Caco-2 (cell line): Measurements from ENCODE around the gene ADAM30. TPM values are rescaled to one million over a fixed set of nuclear protein-coding genes. Genes with fewer than 3 reads are reported as not detected.

Experiments used
- BruUV-seq: library from RNA; stranded (reverse); fragments of 400-500 nt; replicated peaks from 2 replicates; lab custom pipeline; 2021; lab: Mats Ljungman, UMichigan
- CTCF ChIA-PET: fragments of 300-600 bp; sonication (Branson Sonifier 250); formaldehyde crosslinking; loops from one replicate; lab custom pipeline; 2022; ENCODE audit warnings: antibody characterized with exemption; lab: Charles Lee
- POLR2A ChIA-PET: fragments of 300-600 bp; sonication (Branson Sonifier 250); formaldehyde crosslinking; loops from one replicate; lab custom pipeline; 2022; ENCODE audit warnings: antibody characterized with exemption; lab: Charles Lee
- DNase-seq, 2 experiments: peaks; one replicate each; pipeline versions ENCODE4 v3.0.0 to v3.0.0-alpha.2; 2020 to 2022
- H3K27me3 ChIP-seq: replicated peaks from 2 replicates; pipeline ENCODE4 v1.6.0; 2011; ENCODE audit warnings: low read length; ENCODE audit not compliant: control insufficient read depth, insufficient read depth
- H3K36me3 ChIP-seq: 2 replicates; pipeline ENCODE4 v1.5.1; 2011; ENCODE audit warnings: low read length; ENCODE audit not compliant: control insufficient read depth, insufficient read depth
- H3K4me1 ChIP-seq: fragments of 250-450 bp; sonication (Bioruptor Pico); 2 replicates; pipeline ENCODE4 v1.5.1; 2020; ENCODE audit warnings: mild to moderate bottlenecking
- H3K4me3 ChIP-seq: 2 replicates; pipeline ENCODE4 v1.5.1; 2011; ENCODE audit warnings: low read depth, mild to moderate bottlenecking, control low read depth, low read length
- H3K9me3 ChIP-seq: fragments of 250-450 bp; sonication (Bioruptor Pico); 2 replicates; pipeline ENCODE4 v1.5.1; 2020; ENCODE audit warnings: mild to moderate bottlenecking, moderate library complexity
- H3K27ac Mint-ChIP-seq: one replicate; pipeline ENCODE4 v1.8.0; 2022; ENCODE audit warnings: mixed read lengths; ENCODE audit not compliant: unreplicated experiment
- H3K27me3 Mint-ChIP-seq: one replicate; pipeline ENCODE4 v1.8.0; 2022; ENCODE audit warnings: mixed read lengths; ENCODE audit not compliant: insufficient read depth, unreplicated experiment
- H3K36me3 Mint-ChIP-seq: one replicate; pipeline ENCODE4 v1.8.0; 2022; ENCODE audit warnings: mild to moderate bottlenecking, mixed read lengths; ENCODE audit not compliant: insufficient read depth, unreplicated experiment
- H3K4me1 Mint-ChIP-seq: one replicate; pipeline ENCODE4 v1.8.0; 2022; ENCODE audit warnings: low read depth, mixed read lengths; ENCODE audit not compliant: unreplicated experiment
- H3K4me3 Mint-ChIP-seq: one replicate; pipeline ENCODE4 v1.8.0; 2022; ENCODE audit warnings: mild to moderate bottlenecking, moderate library complexity, mixed read lengths; ENCODE audit not compliant: unreplicated experiment
- H3K9me3 Mint-ChIP-seq: one replicate; pipeline ENCODE4 v1.8.0; 2022; ENCODE audit warnings: mixed read lengths; ENCODE audit not compliant: unreplicated experiment
- CTCF ChIP-seq, 2 experiments: fragments of 200-600 bp in 1 of 2; IDR thresholded peaks; 1 replicate in 1 of 2; 2 replicates in 1 of 2; pipeline versions ENCODE4 v1.5.1 to v1.8.0; 2011 to 2022; ENCODE audit warnings: antibody characterized with exemption in 1 of 2, control low read depth in 1 of 2, inconsistent platforms in 1 of 2, low read depth in 1 of 2, low read length in 1 of 2, mild to moderate bottlenecking in 1 of 2, moderate library complexity in 1 of 2; ENCODE audit not compliant: insufficient read depth in 1 of 2, severe bottlenecking in 1 of 2, unreplicated experiment in 1 of 2
- intact Hi-C: fragments of 100-400 bp; cut with micrococcal nuclease; formaldehyde crosslinking; loops from one replicate; pipeline ENCODE4 v1.10.0; 2022; ENCODE audit not compliant: unreplicated experiment
- total RNA-seq: library from RNA; stranded (reverse); gene quantifications from 2 replicates; pipeline ENCODE4 v1.2.3, GENCODE V29; 2022

ADAM30 gene
- total RNA-seq, 1 experiment from 2014 or later = not detected

GRCh38 chr1:119908661-119909060, 12.3 kb upstream of the ADAM30 start:
- DNase-seq = no peak
- no peaks in the 10 kb centered on the region for H3K27me3 Mint-ChIP-seq
- TF ChIP-seq CTCF (IDR thresholded peaks at IDR 0.05; ENCODE audit: insufficient read depth in 1 of 2, low read depth in 1 of 2, low read length in 1 of 2, severe bottlenecking in 1 of 2, unreplicated experiment in 1 of 2) = no peak
- peaks cover 3% of the 10 kb centered on the region for H3K4me1 Mint-ChIP-seq
- intact Hi-C loops = no loop called here
- Histone ChIP-seq H3K27me3 (no peaks in the 10 kb centered on the region), H3K9me3 (no peaks in the 10 kb centered on the region), H3K36me3 (no peaks in the 10 kb centered on the region), H3K4me3 (no peak overlapping the region), H3K4me1 (no peaks in the 10 kb centered on the region)
- POLR2A ChIA-PET = no interaction called here
- no TSS peak for BruUV-seq
- no peak overlapping the region for H3K4me3 Mint-ChIP-seq
- no peaks in the 10 kb centered on the region for H3K9me3 Mint-ChIP-seq
- no peak overlapping the region for H3K27ac Mint-ChIP-seq
- no peaks in the 10 kb centered on the region for H3K36me3 Mint-ChIP-seq
- CTCF ChIA-PET = no interaction called here

- intact Hi-C loops = no loop called here
- peaks cover 7% of the 10 kb centered on the region for H3K4me1 Mint-ChIP-seq
- H3K4me3 Mint-ChIP-seq = no peak overlapping the region
Measured at GRCh38 chr1:119906927-119907652, 10.8 kb upstream of the ADAM30 start.

GRCh38 chr1:119903443-119903835, 7.1 kb upstream of the ADAM30 start:
- no peak overlapping the region for H3K4me3 Mint-ChIP-seq
- H3K27ac Mint-ChIP-seq = no peak overlapping the region
- TF ChIP-seq CTCF (IDR thresholded peaks at IDR 0.05; ENCODE audit: insufficient read depth in 1 of 2, low read depth in 1 of 2, low read length in 1 of 2, severe bottlenecking in 1 of 2, unreplicated experiment in 1 of 2) = no peak
- Histone ChIP-seq H3K4me1 (0 out of 2 replicates have a peak, but pooled peaks cover 10% of the 10 kb centered on the region), H3K27me3 (no peaks in the 10 kb centered on the region), H3K4me3 (no peak overlapping the region), H3K36me3 (no peaks in the 10 kb centered on the region), H3K9me3 (no peaks in the 10 kb centered on the region)
- ChIA-PET CTCF (no interaction called here), POLR2A (no interaction called here)
- no peak for DNase-seq
- intact Hi-C loops = no loop called here
- H3K9me3 Mint-ChIP-seq = no peaks in the 10 kb centered on the region
- H3K4me1 Mint-ChIP-seq = peaks cover 7% of the 10 kb centered on the region
- no peaks in the 10 kb centered on the region for H3K36me3 Mint-ChIP-seq
- no peaks in the 10 kb centered on the region for H3K27me3 Mint-ChIP-seq
- no TSS peak for BruUV-seq

More at GRCh38 chr1:119906927-119907652, 10.8 kb upstream of the ADAM30 start:
- Mint-ChIP-seq H3K9me3 (no peaks in the 10 kb centered on the region), H3K27ac (no peak overlapping the region), H3K27me3 (no peaks in the 10 kb centered on the region), H3K36me3 (no peaks in the 10 kb centered on the region)
- no TSS peak for BruUV-seq
- POLR2A ChIA-PET = no interaction called here
- no peak for DNase-seq
- H3K9me3 ChIP-seq = no peaks in the 10 kb centered on the region
- no peaks in the 10 kb centered on the region for H3K36me3 ChIP-seq
- CTCF ChIA-PET = no interaction called here
- H3K4me1 ChIP-seq = 0 out of 2 replicates have a peak, but pooled peaks cover 10% of the 10 kb centered on the region
- no peak overlapping the region for H3K4me3 ChIP-seq
- no peak for TF ChIP-seq CTCF (IDR thresholded peaks at IDR 0.05; ENCODE audit: insufficient read depth in 1 of 2, low read depth in 1 of 2, low read length in 1 of 2, severe bottlenecking in 1 of 2, unreplicated experiment in 1 of 2)
- no peaks in the 10 kb centered on the region for H3K27me3 ChIP-seq
